Activated naive CD8-positive, alpha-beta T cell treated with anti-CD3 and anti-CD28 coated beads, Interleukin-2, amount 10 ng/mL, durations not matched to agents 7 days and 5 days (primary cell): ENCODE measurements around the gene CRIM1. TPM values are rescaled to one million over a fixed set of nuclear protein-coding genes. Genes with fewer than 3 reads are reported as not detected.

Experiments used
- ATAC-seq: fragments of 150-1000 bp; cut with Tn5 transposase; one replicate; pipeline ENCODE4 v1.10.0; 2021; ENCODE audit warnings: low read depth, moderate library complexity
- POLR2A ChIA-PET: fragments of 350-600 bp; sonication (Branson Sonifier 250); formaldehyde crosslinking; loops from one replicate; lab custom pipeline; 2021; ENCODE audit warnings: antibody characterized with exemption; lab: Charles Lee
- DNase-seq: peaks from one replicate; pipeline ENCODE4 v3.0.0; 2021
- H3K27ac Mint-ChIP-seq: one replicate; pipeline ENCODE4 v1.8.0; 2022; ENCODE audit warnings: mild to moderate bottlenecking, mixed read lengths
- H3K27me3 Mint-ChIP-seq: one replicate; pipeline ENCODE4 v1.8.0; 2022; ENCODE audit warnings: mild to moderate bottlenecking, moderate library complexity, mixed read lengths
- H3K36me3 Mint-ChIP-seq: one replicate; pipeline ENCODE4 v1.8.0; 2021; ENCODE audit warnings: mild to moderate bottlenecking, mixed read lengths
- H3K4me1 Mint-ChIP-seq: one replicate; pipeline ENCODE4 v1.8.0; 2021; ENCODE audit warnings: mixed read lengths
- H3K4me3 Mint-ChIP-seq: one replicate; pipeline ENCODE4 v1.8.0; 2022; ENCODE audit warnings: mild to moderate bottlenecking, moderate library complexity, mixed read lengths
- H3K9me3 Mint-ChIP-seq: one replicate; pipeline ENCODE4 v1.8.0; 2021; ENCODE audit warnings: mixed read lengths
- total RNA-seq, 2 experiments: library from RNA; stranded (reverse); gene quantifications; one replicate each; pipeline ENCODE4 v1.2.3, GENCODE V29; 2021

The CRIM1 gene
- total RNA-seq, 2 experiments from 2014 or later, result 3.2 to 3.5 TPM

- Mint-ChIP-seq H3K36me3 (no peaks in the 10 kb centered on the region), H3K4me1 (no peaks in the 10 kb centered on the region), H3K9me3 (no peaks in the 10 kb centered on the region), H3K27me3 (no peaks in the 10 kb centered on the region), H3K27ac (no peak overlapping the region), H3K4me3 (no peak overlapping the region)
- POLR2A ChIA-PET, result no interaction called here
- DNase-seq (no peak), ATAC-seq (no peak)
Measured at GRCh38 chr2:36538335-36538734, 182.8 kb downstream of the CRIM1 start.

DNA sequence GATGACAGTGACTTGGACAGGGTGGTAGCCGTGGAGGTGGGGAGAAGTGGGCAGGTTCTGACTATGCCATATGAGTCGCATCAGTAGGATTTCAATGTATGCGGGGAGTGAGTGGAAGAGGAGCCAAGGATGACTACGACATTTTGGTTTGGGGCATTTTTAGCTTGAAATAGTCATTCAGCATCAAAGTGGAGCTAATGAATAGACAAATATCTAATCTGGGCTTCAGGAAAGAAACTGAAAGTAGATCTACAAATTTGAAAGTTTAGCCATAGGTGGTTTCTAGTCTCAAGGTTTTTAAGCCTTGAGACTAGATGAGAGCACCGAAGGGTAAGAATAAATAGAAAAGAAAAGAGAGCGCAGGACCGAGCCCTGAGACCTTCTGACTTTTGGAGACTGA lies 184.1 kb downstream of the CRIM1 start:
- no peaks in the 10 kb centered on the region for H3K36me3 Mint-ChIP-seq
- H3K9me3 Mint-ChIP-seq, result no peaks in the 10 kb centered on the region
- DNase-seq, result no peak
- no peaks in the 10 kb centered on the region for H3K27me3 Mint-ChIP-seq
- ATAC-seq, result no peak
- no peaks in the 10 kb centered on the region for H3K4me1 Mint-ChIP-seq
- H3K27ac Mint-ChIP-seq, result no peak overlapping the region
- POLR2A ChIA-PET, result interaction anchor here (0.5 kb wide), 1 partner anchor 581 kb away, joined by 3 read pairs; no protein-coding TSS in a partner anchor
- H3K4me3 Mint-ChIP-seq, result no peak overlapping the region

GRCh38 chr2:36540986-36541754 lies 185.6 kb downstream of the CRIM1 start:
- ATAC-seq, result no peak
- H3K27me3 Mint-ChIP-seq, result no peaks in the 10 kb centered on the region

GRCh38 chr2:36541891-36542595 lies 186.5 kb downstream of the CRIM1 start:
- ATAC-seq (no peak), DNase-seq (no peak)
- Mint-ChIP-seq H3K27ac (no peak overlapping the region), H3K9me3 (no peaks in the 10 kb centered on the region), H3K4me3 (no peak overlapping the region), H3K4me1 (no peaks in the 10 kb centered on the region), H3K36me3 (no peaks in the 10 kb centered on the region), H3K27me3 (no peaks in the 10 kb centered on the region)
- POLR2A ChIA-PET, result no interaction called here

More at GRCh38 chr2:36540986-36541754, 185.6 kb downstream of the CRIM1 start:
- Mint-ChIP-seq H3K27ac (no peak overlapping the region), H3K9me3 (no peaks in the 10 kb centered on the region), H3K36me3 (no peaks in the 10 kb centered on the region), H3K4me1 (no peaks in the 10 kb centered on the region), H3K4me3 (no peak overlapping the region)
- no peak for DNase-seq
- POLR2A ChIA-PET, result no interaction called here

- no peak for DNase-seq
- Mint-ChIP-seq H3K4me1 (peaks cover 4% of the 10 kb centered on the region), H3K27me3 (no peaks in the 10 kb centered on the region), H3K36me3 (peaks cover 11% of the 10 kb centered on the region), H3K27ac (no peak overlapping the region), H3K9me3 (no peaks in the 10 kb centered on the region), H3K4me3 (no peak overlapping the region)
- POLR2A ChIA-PET, result no interaction called here
- no peak for ATAC-seq
Measured at GRCh38 chr2:36544638-36545338, 189.2 kb downstream of the CRIM1 start.

DNA sequence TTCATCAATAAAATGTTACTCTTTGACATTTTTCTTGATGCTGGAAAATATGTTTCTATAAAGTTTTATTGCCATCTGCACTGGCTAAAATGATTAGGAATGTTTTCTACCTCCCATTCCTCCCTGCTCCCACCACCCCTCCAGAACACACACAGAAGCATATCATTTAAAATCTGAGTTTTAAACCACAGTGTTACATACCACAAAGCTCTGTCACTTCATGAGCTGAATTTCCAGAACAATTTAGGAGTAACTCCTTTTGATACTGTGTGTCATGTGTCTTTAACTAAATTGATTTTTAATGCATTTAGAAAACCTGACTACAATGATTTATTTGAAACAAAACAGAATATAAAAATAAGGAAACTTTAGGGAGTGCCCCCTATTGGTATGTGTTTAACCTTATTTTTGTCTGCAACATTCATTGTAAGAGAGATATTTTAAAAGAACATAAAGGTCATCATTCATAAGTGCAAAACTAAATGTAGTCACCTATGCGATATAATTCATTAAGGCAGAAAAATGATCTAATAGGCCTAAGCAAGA lies 190.4 kb downstream of the CRIM1 start:
- Mint-ChIP-seq H3K4me3 (no peak overlapping the region), H3K27me3 (no peaks in the 10 kb centered on the region), H3K9me3 (no peaks in the 10 kb centered on the region), H3K36me3 (peaks cover 14% of the 10 kb centered on the region), H3K27ac (no peak overlapping the region), H3K4me1 (peaks cover 7% of the 10 kb centered on the region)
- DNase-seq, result no peak
- no peak for ATAC-seq
- POLR2A ChIA-PET, result no interaction called here

DNA sequence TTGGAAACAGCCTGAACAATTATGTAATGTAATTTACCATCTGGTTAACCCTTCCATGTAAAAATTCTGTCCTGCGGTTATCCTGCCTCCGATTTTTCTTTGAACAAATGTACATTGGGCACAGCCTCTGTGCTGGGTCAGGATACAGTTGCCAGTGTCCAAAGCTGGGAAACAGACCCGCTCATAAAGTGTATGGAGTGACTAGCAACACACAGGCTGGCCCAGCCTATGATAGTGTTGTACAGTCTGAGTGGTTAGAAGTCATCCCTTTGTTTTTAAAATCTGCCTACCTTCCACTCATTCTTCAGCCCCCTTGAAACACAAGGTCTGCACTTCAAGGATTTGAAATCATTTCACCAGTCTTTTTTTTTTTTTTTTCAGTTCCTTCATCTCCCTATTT lies 192.3 kb downstream of the CRIM1 start:
- POLR2A ChIA-PET, result no interaction called here
- no peak overlapping the region for H3K27ac Mint-ChIP-seq
- ATAC-seq (no peak), DNase-seq (no peak)
- H3K4me1 Mint-ChIP-seq, result peaks cover 7% of the 10 kb centered on the region
- H3K36me3 Mint-ChIP-seq, result peaks cover 17% of the 10 kb centered on the region
- H3K9me3 Mint-ChIP-seq, result no peaks in the 10 kb centered on the region
- H3K4me3 Mint-ChIP-seq, result no peak overlapping the region
- no peaks in the 10 kb centered on the region for H3K27me3 Mint-ChIP-seq

DNA sequence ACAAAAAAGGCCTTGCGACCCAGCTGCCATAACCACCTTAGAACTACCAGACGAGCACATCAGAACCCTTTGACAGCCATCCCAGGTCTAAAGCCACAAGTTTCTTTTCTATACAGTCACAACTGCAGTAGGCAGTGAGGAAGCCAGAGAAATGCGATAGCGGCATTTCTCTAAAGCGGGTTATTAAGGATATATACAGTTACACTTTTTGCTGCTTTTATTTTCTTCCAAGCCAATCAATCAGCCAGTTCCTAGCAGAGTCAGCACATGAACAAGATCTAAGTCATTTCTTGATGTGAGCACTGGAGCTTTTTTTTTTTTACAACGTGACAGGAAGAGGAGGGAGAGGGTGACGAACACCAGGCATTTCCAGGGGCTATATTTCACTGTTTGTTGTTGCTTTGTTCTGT lies 193.6 kb downstream of the CRIM1 start:
- peaks cover 18% of the 10 kb centered on the region for H3K36me3 Mint-ChIP-seq
- H3K9me3 Mint-ChIP-seq, result no peaks in the 10 kb centered on the region
- POLR2A ChIA-PET, result no interaction called here
- H3K27ac Mint-ChIP-seq, result peak overlapping the region; percentile 31
- DNase-seq (no peak), ATAC-seq (peak; percentile 80)
- H3K4me3 Mint-ChIP-seq, result peak overlapping the region; percentile 50
- no peaks in the 10 kb centered on the region for H3K27me3 Mint-ChIP-seq
- H3K4me1 Mint-ChIP-seq, result peaks cover 7% of the 10 kb centered on the region

- no peak overlapping the region for H3K4me3 Mint-ChIP-seq
- H3K36me3 Mint-ChIP-seq, result peaks cover 22% of the 10 kb centered on the region
- DNase-seq (no peak), ATAC-seq (no peak)
- H3K27ac Mint-ChIP-seq, result no peak overlapping the region
- H3K27me3 Mint-ChIP-seq, result no peaks in the 10 kb centered on the region
- H3K4me1 Mint-ChIP-seq, result peaks cover 7% of the 10 kb centered on the region
- no peaks in the 10 kb centered on the region for H3K9me3 Mint-ChIP-seq
- POLR2A ChIA-PET, result no interaction called here
Measured at GRCh38 chr2:36550006-36550405, 194.4 kb downstream of the CRIM1 start.

- DNase-seq, result no peak
- Mint-ChIP-seq H3K36me3 (peaks cover 17% of the 10 kb centered on the region), H3K27me3 (no peaks in the 10 kb centered on the region), H3K4me1 (peaks cover 7% of the 10 kb centered on the region), H3K27ac (no peak overlapping the region), H3K4me3 (no peak overlapping the region), H3K9me3 (no peaks in the 10 kb centered on the region)
- POLR2A ChIA-PET, result no interaction called here
- ATAC-seq, result no peak
Measured at GRCh38 chr2:36553683-36554082, 198.1 kb downstream of the CRIM1 start.

- no peak for DNase-seq
- peaks cover 3% of the 10 kb centered on the region for H3K4me1 Mint-ChIP-seq
- no peaks in the 10 kb centered on the region for H3K9me3 Mint-ChIP-seq
- H3K36me3 Mint-ChIP-seq, result peaks cover 16% of the 10 kb centered on the region
- ATAC-seq, result no peak
- H3K4me3 Mint-ChIP-seq, result no peak overlapping the region
- H3K27me3 Mint-ChIP-seq, result no peaks in the 10 kb centered on the region
- no peak overlapping the region for H3K27ac Mint-ChIP-seq
- POLR2A ChIA-PET, result no interaction called here
Measured at GRCh38 chr2:36554531-36554930, 199.0 kb downstream of the CRIM1 start.

DNA sequence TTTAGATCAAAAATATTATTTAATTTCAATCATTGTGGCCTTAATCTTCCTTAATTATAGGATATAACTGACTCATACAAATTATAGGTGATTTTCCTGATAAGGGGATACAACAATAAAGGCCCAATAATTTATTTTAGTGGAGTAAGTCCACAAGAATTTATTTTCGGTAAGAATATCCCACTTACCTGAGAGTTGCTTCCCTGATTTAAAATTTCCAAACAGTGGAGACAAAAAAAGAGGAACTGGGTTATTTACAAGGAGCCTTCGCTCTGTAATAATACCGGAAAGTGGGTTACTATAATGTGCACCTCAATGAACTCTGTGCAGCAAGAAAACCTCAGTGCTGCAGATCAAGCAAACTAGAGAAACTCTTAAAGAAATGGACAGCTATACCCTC lies 200.2 kb downstream of the CRIM1 start:
- no peaks in the 10 kb centered on the region for H3K27me3 Mint-ChIP-seq
- H3K27ac Mint-ChIP-seq, result no peak overlapping the region
- peaks cover 16% of the 10 kb centered on the region for H3K36me3 Mint-ChIP-seq
- POLR2A ChIA-PET, result no interaction called here
- no peaks in the 10 kb centered on the region for H3K4me1 Mint-ChIP-seq
- no peak overlapping the region for H3K4me3 Mint-ChIP-seq
- ATAC-seq (no peak), DNase-seq (no peak)
- no peaks in the 10 kb centered on the region for H3K9me3 Mint-ChIP-seq

- Mint-ChIP-seq H3K27ac (no peak overlapping the region), H3K36me3 (peaks cover 16% of the 10 kb centered on the region), H3K27me3 (no peaks in the 10 kb centered on the region), H3K9me3 (no peaks in the 10 kb centered on the region), H3K4me1 (no peaks in the 10 kb centered on the region), H3K4me3 (no peak overlapping the region)
- ATAC-seq (no peak), DNase-seq (no peak)
- POLR2A ChIA-PET, result no interaction called here
Measured at GRCh38 chr2:36556842-36557241, 201.3 kb downstream of the CRIM1 start.
